ENCODE results near the gene DNASE1L1. TPM values are rescaled to one million over a fixed set of nuclear protein-coding genes. Genes with fewer than 3 reads are reported as not detected.
A peak's percentile ranks its signal among the peaks of the same experiment; 100 is the strongest.

The DNASE1L1 gene
- total and polyA plus RNA-seq, 2 donors (not counting 1 experiment from before 2014, with no cell fraction given), result 11.3 to 38.5 TPM

- Histone ChIP-seq H3K9me3 (ENCODE audit: control insufficient read depth, insufficient read depth, low read depth, low read length) (no peaks in the 10 kb centered on the region), H3K36me3 (ENCODE audit: control insufficient read depth, insufficient read depth, low read length) (peaks cover 3% of the 10 kb centered on the region), H4K20me1 (ENCODE audit: control insufficient read depth, extremely low read depth, insufficient read depth, low read length) (no peaks in the 10 kb centered on the region), H3K4me1 (ENCODE audit: control insufficient read depth, extremely low read depth, insufficient read depth, low read length) (no peaks in the 10 kb centered on the region), H3K9ac (ENCODE audit: insufficient read depth, low read length) (no peak overlapping the region), H3K27ac (ENCODE audit: insufficient read depth, low read length) (no peak overlapping the region), H2AFZ (ENCODE audit: low read length) (no peak overlapping the region), H3K27me3 (ENCODE audit: control insufficient read depth, insufficient read depth, low read length) (no peaks in the 10 kb centered on the region), H3K4me3 (replicated peaks in 1 of 4; ENCODE audit: control extremely low read depth in 1 of 4, insufficient read depth in 1 of 4, low read depth in 3 of 4, low read length in 4 of 4) (peak overlapping the region in 3 of 4 experiments; percentile 60 to 70 (median 69)), H3K4me2 (ENCODE audit: extremely low read depth, insufficient read depth, low read length) (peak overlapping the region; percentile 77), H3K79me2 (ENCODE audit: control insufficient read depth, insufficient read depth, low read length) (peaks cover 14% of the 10 kb centered on the region)
- DNase-seq (ENCODE audit: low read depth in 2 of 2), result no peak
- TF ChIP-seq CTCF (conservative IDR thresholded peaks at IDR 0.05 in 1 of 2, IDR thresholded peaks at IDR 0.05 in 1 of 2; ENCODE audit: low read depth in 1 of 2, low read length in 2 of 2), result no peak
- no peak for TF ChIP-seq EZH2 (IDR thresholded peaks at IDR 0.05; ENCODE audit: low read length, missing control alignments)
Measured at GRCh38 chrX:154429711-154430110, 20.7 kb upstream of the DNASE1L1 start.

- TF ChIP-seq EZH2 (IDR thresholded peaks at IDR 0.05; ENCODE audit: low read length, missing control alignments) (no peak), CTCF (conservative IDR thresholded peaks at IDR 0.05 in 1 of 2, IDR thresholded peaks at IDR 0.05 in 1 of 2; ENCODE audit: low read depth in 1 of 2, low read length in 2 of 2) (no peak)
- H3K27ac ChIP-seq (ENCODE audit: insufficient read depth, low read length), result peak within 1 kb of the TSS; percentile 16
Measured at GRCh38 chrX:154428176-154429171, 19.4 kb upstream of the DNASE1L1 start, which contains the start of gene ATP6AP1. Gene ATP6AP1 (plus strand): TSS chrX:154428677. CDS start chrX:154428693, 16 bp downstream.

More at GRCh38 chrX:154428176-154429171, 19.4 kb upstream of the DNASE1L1 start, which contains the start of gene ATP6AP1:
- Histone ChIP-seq H4K20me1 (ENCODE audit: control insufficient read depth, extremely low read depth, insufficient read depth, low read length) (no peaks in the 10 kb centered on the region), H2AFZ (ENCODE audit: low read length) (no peak within 1 kb of the TSS), H3K36me3 (ENCODE audit: control insufficient read depth, insufficient read depth, low read length) (no peaks in the 10 kb centered on the region), H3K27me3 (ENCODE audit: control insufficient read depth, insufficient read depth, low read length) (no peaks in the 10 kb centered on the region), H3K79me2 (ENCODE audit: control insufficient read depth, insufficient read depth, low read length) (peaks cover 14% of the 10 kb centered on the region), H3K4me1 (ENCODE audit: control insufficient read depth, extremely low read depth, insufficient read depth, low read length) (no peaks in the 10 kb centered on the region), H3K9ac (ENCODE audit: insufficient read depth, low read length) (peak within 1 kb of the TSS; percentile 57), H3K4me2 (ENCODE audit: extremely low read depth, insufficient read depth, low read length) (peak within 1 kb of the TSS; percentile 77), H3K4me3 (replicated peaks in 1 of 4; ENCODE audit: control extremely low read depth in 1 of 4, insufficient read depth in 1 of 4, low read depth in 3 of 4, low read length in 4 of 4) (peak within 1 kb of the TSS; percentile 52 to 70 (median 64)), H3K9me3 (ENCODE audit: control insufficient read depth, insufficient read depth, low read depth, low read length) (no peaks in the 10 kb centered on the region)
- peak; percentile 94 to 95 for DNase-seq (ENCODE audit: low read depth in 2 of 2)

Measured in fibroblast of lung (primary cell).